SJCRH30 (cell line): ENCODE data around the gene ELF2. TPM values are rescaled to one million over a fixed set of nuclear protein-coding genes. Genes with fewer than 3 reads are reported as not detected.
"Not testable (repeated sequence)": the region's sequence is repeated elsewhere in the genome, so short reads cannot be mapped to it uniquely, and the experiment has no call there.

Source experiments
- DNase-seq, 2 experiments: peaks; one replicate each; pipeline ENCODE4 v3.0.0-alpha.2; 2015 to 2020
- H3K27ac ChIP-seq: fragments of 250-450 bp; sonication (Bioruptor Pico); 2 replicates; pipeline ENCODE4 v1.5.1; 2020; ENCODE audit warnings: mild to moderate bottlenecking, moderate library complexity
- H3K27me3 ChIP-seq: fragments of 250-450 bp; sonication (Bioruptor Pico); 2 replicates; pipeline ENCODE4 v1.5.1; 2020; ENCODE audit warnings: mild to moderate bottlenecking, moderate library complexity
- H3K36me3 ChIP-seq: fragments of 250-450 bp; sonication (Bioruptor Pico); 2 replicates; pipeline ENCODE4 v1.5.1; 2020; ENCODE audit warnings: mild to moderate bottlenecking, moderate library complexity
- H3K4me1 ChIP-seq: fragments of 250-450 bp; sonication (Bioruptor Pico); 2 replicates; pipeline ENCODE4 v1.5.1; 2020; ENCODE audit warnings: mild to moderate bottlenecking, moderate library complexity
- H3K4me3 ChIP-seq: fragments of 250-450 bp; sonication (Bioruptor Pico); 2 replicates; pipeline ENCODE4 v1.5.1; 2020; ENCODE audit warnings: mild to moderate bottlenecking, moderate library complexity
- H3K9me3 ChIP-seq: fragments of 250-450 bp; sonication (Bioruptor Pico); replicated peaks from 2 replicates; pipeline ENCODE4 v1.5.1; 2020; ENCODE audit warnings: mild to moderate bottlenecking, moderate library complexity
- total RNA-seq: library from RNA; depleted of rRNA; stranded (reverse); fragments of >200 nt; shearing (Covaris generic); gene quantifications from 2 replicates; pipeline ENCODE4 v1.2.3, GENCODE V29; 2014; rRNA removed

Gene ELF2
- total RNA-seq, 1 experiment from 2014 or later: 55.9 TPM

DNA sequence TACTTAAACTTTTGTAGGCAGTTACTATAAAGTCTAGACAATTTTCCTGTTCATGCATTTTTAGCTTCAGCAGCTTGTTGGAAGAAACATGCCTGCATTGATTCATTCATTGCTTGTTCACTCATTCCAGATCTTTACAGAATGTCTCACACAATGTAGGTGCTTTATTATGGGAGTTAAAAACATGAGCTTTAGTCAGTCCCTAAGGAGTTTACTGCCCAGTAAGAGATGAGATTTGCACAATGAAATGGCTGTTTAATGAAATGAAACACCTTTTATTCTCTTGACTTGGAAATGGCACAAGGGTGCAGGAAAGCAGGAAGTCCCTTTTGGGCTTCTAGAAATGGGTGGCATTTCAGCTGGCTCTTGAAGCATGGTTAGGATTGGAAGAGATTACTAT is 158.5 kb downstream of the ELF2 start:
- Histone ChIP-seq H3K4me3 (no peak overlapping the region), H3K4me1 (peaks cover 18% of the 10 kb centered on the region), H3K36me3 (peaks cover 4% of the 10 kb centered on the region; the same call in 1 of the 2 replicates), H3K27ac (no peak overlapping the region), H3K27me3 (no peaks in the 10 kb centered on the region), H3K9me3 (no peaks in the 10 kb centered on the region)
- DNase-seq: no peak

DNA sequence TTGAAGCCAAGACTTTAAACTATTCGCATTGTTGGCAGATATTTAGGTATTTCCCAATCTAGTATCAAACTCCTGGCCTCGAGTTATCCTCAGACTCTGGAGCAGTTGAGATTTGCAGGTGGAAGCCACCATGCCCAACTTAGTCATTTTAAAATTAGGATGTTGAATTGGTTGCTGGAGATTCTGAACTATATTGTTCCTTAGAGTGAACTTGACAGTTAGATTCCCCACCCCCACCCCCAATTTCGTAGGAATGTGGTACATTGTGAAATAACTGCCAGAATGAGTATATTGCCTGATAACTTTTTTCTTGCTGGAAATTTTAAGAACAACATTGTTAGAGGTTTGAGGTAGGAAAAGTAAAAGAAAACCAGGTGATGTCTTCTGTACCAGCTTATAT is 159.2 kb downstream of the ELF2 start:
- no peak overlapping the region for H3K4me3 ChIP-seq
- no peak overlapping the region for H3K27ac ChIP-seq

DNA sequence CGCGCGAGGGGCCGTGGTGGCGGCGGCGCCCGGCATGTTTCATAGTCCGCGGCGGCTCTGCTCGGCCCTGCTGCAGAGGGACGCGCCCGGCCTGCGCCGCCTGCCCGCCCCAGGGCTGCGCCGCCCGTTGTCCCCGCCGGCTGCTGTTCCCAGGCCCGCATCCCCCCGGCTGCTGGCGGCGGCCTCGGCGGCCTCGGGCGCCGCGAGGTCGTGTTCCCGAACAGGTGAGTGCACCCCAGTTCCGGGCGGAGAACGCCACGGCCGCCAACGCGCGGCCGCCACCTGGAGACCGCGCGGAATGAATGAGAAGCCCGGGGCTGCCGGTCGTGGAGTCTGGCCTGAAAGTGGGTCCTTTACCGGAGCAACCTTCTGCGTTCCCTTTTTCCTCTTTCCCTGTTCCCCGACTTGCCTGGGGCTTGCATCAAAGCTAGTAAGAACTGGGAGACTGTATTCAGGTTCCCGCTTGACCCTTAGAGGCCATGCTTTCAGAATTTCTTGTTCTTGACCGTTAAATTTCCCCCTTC is 161.0 kb downstream of the ELF2 start:
- Histone ChIP-seq H3K4me3 (peak overlapping the region; percentile 77), H3K36me3 (peaks cover 4% of the 10 kb centered on the region; the same call in 1 of the 2 replicates), H3K27ac (peak overlapping the region; percentile 100), H3K9me3 (no peaks in the 10 kb centered on the region), H3K27me3 (no peaks in the 10 kb centered on the region), H3K4me1 (peaks cover 18% of the 10 kb centered on the region)
- DNase-seq: peak; percentile 31 to 58

More for the DNA sequence above, 159.2 kb downstream of the ELF2 start:
- Histone ChIP-seq H3K36me3 (peaks cover 4% of the 10 kb centered on the region; the same call in 1 of the 2 replicates), H3K4me1 (peaks cover 18% of the 10 kb centered on the region), H3K9me3 (no peaks in the 10 kb centered on the region), H3K27me3 (no peaks in the 10 kb centered on the region)
- DNase-seq: no peak

DNA sequence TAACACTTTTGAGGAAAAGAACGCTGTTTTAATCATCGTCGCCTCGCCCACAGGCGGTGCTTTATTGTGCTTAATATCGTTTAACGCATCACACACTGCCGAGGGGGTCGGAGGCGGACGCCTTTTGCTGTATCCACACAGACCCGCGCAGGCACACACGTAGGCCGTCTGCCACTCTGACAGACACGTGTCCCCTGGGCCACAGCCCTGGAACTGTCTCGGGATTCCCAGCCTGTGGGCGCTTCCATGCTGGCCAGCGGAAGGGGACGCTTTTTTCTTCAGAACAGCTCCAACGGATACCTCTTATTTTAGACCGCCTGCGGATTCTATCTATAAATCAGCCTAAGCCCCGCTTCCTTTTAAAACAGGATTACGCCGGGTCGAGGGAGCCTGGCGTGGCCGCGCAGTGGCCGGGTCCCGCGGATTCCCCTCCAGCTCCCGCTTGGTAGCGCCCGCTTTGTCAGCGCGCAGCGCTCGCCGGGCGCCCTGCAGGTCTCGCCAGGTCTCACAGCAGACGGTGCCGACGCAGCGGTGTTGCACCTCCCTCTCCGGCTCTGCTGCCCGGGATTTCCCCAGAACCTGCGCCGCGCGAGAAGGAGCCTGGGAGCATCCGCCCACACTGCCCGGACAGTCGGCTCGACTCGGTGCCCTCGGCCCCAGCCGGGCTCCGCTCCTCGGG is 161.6 kb downstream of the ELF2 start, which contains the start of gene NOCT:
NOCT (plus strand) TSS at position 513 of the 679 bp plus-strand sequence. CDS start 201 bp downstream, outside the sequence.
- peaks cover 18% of the 10 kb centered on the region for H3K4me1 ChIP-seq
- peak within 1 kb of the TSS; percentile 77 for H3K4me3 ChIP-seq
- H3K27ac ChIP-seq: peak within 1 kb of the TSS; percentile 100
- H3K36me3 ChIP-seq: peaks cover 4% of the 10 kb centered on the region; the same call in 1 of the 2 replicates
- DNase-seq: peak; percentile 86 to 88
- H3K27me3 ChIP-seq: no peaks in the 10 kb centered on the region
- H3K9me3 ChIP-seq: no peaks in the 10 kb centered on the region

DNA sequence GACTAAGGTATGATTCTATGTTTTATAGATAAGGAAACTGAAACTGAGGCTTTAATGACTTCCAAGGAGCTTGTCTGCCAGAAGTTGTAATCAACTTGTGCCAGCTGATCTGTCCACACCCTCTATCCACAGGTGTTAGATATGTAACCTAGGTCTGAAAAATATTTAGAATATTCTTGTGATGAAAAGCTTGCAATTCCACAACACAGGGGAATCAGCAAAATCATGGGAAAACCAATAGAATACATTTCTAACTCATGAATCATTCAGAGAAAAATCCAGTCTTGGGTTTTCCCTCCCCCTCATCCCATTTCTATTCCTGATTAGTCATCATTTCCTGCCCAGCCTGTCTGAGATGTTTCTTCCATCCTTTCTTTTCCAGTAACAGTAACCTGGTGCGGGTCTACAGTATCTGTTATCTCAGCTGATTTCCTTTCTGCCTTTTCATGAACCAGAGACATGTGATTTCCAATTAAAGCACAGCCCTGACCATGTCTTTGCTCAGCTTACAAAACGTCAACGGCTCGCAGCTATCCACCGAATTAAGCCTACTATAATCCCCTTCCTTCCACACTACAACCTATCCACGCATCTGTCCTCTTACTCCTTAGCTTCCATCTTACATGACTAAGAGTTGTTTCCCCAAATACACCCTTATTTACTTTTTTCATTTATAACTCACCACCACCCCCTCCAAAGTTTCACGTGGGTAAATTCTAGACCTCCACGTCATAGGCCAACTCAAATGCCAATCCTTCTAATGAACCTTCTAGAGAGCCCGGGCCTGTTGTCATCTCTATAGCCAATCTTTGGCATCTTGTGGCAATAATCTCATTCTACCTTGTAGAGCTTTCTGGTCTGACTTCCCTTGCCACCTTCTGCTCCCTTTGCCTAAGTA is 162.4 kb downstream of the ELF2 start:
- peaks cover 15% of the 10 kb centered on the region for H3K4me1 ChIP-seq
- H3K27me3 ChIP-seq: no peaks in the 10 kb centered on the region
- H3K27ac ChIP-seq: peak overlapping the region; percentile 100
- no peaks in the 10 kb centered on the region for H3K9me3 ChIP-seq
- H3K4me3 ChIP-seq: peak overlapping the region; percentile 77
- H3K36me3 ChIP-seq: no peaks in the 10 kb centered on the region
- peak; percentile 30 to 54 for DNase-seq

DNA sequence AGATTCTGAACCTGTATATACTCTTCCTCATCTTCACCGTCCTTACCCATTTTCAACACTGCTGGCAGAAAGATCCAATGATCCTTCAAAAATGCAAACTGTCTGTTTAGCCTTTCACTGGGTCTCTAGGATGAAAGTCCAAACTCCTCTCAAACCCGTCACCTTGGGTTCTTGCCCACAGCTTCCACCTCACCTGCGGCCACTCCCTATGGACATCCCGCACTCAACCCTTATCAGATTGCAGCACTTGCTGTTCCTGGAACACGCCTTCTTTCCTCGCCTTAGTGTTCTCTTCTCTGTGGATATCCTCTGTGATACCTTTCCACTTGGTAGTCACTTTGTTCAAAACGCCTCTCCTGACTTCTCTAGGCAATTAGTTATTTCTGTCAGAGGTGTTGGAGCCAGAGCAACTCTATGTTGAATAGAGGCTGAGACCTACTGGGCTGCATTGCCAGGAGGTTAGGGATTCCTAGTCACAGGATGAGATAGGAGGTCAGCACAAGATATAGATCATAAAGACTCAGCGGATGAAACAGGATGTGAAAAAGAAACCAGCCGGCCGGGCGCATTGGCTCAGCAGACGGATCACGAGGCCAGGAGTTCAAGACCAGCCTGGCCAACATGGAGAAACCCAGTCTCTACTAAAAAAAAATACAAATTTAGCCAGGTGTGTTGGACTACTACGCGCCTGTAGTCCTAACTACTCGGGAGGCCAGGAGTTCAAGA is 165.6 kb downstream of the ELF2 start:
- Histone ChIP-seq H3K27me3 (no peaks in the 10 kb centered on the region), H3K9me3 (no peaks in the 10 kb centered on the region), H3K4me3 (no peak overlapping the region), H3K36me3 (no peaks in the 10 kb centered on the region), H3K27ac (no peak overlapping the region), H3K4me1 (peaks cover 9% of the 10 kb centered on the region)
- no peak for DNase-seq

DNA sequence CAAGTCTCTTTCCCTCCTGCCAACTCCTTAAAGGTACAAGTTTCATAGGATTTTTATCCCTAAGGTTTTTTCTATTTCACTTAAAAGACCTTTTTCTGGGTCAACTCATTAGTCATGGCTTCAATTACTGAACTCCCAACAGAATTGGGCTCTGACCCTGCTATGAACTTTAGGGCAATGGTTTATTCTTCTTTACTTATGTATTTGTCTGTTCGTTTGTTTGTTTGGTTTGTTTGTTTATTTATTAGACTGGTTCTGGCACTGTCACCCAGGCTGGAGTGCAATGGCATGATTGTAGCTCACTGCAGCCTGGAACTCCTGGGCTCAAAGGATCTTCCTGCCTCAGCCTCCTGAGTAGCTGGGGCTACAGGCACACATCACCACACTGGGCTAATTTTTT is 167.3 kb downstream of the ELF2 start:
- DNase-seq: no peak
- H3K9me3 ChIP-seq: no peaks in the 10 kb centered on the region
- no peaks in the 10 kb centered on the region for H3K27me3 ChIP-seq
- H3K4me1 ChIP-seq: peaks cover 9% of the 10 kb centered on the region
- no peak overlapping the region for H3K4me3 ChIP-seq
- H3K27ac ChIP-seq: no peak overlapping the region
- no peaks in the 10 kb centered on the region for H3K36me3 ChIP-seq

DNA sequence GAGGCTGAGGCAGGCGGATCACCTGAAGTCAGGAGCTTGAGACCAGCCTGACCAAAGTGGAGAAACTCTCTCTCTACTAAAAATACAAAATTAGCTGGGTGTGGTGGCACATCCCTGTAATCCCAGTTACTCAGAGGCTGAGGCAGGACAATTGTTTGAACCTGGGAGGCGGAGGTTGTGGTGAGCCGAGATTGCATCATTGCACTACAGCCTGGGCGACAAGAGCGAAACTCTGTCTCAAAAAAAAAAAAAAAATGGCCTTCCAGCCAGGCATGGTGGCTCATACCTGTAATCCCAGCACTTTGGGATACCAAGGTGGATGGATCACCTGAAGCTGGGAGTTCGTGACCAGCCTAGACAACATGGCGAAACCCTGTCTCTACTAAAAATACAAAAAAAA is 168.7 kb downstream of the ELF2 start:
- H3K4me3 ChIP-seq, H3K36me3 ChIP-seq, H3K4me1 ChIP-seq, H3K27me3 ChIP-seq, DNase-seq, H3K9me3 ChIP-seq, H3K27ac ChIP-seq: not testable (repeated sequence)

DNA sequence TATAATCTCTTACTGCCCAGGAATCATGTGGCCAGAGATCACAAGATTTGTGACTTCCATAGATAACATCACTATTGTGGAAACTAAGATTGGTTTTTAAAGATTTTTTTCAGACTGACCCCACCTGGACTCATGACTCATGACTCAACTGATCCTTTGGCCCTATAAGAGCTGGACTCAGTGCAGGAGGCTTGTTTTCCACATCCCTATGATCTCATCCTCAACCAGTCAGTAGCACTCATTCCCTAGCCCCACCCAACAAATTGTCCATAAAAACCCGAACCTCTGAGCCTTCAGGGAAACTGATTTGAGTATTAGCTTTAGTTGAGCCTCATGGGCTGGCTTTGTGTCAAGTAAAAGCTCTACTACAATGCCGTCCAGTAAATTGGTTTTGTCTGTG is 169.4 kb downstream of the ELF2 start:
- Histone ChIP-seq H3K36me3 (no peaks in the 10 kb centered on the region), H3K9me3 (no peaks in the 10 kb centered on the region), H3K27ac (no peak overlapping the region), H3K4me3 (no peak overlapping the region), H3K4me1 (no peaks in the 10 kb centered on the region), H3K27me3 (no peaks in the 10 kb centered on the region)
- no peak for DNase-seq

Other genes with a start within 250 kb of the ELF2 start
- 12.8 and 13.8 TPM in 2 replicates for gene NOCT, start 161.4 kb downstream of the ELF2 start, total RNA-seq
- 22.3 and 27.2 TPM in 2 replicates for gene MGARP, start 103.0 kb upstream of the ELF2 start, total RNA-seq
- 80.3 and 82.0 TPM in 2 replicates for gene NAA15, start 124.3 kb upstream of the ELF2 start, total RNA-seq
- gene NDUFC1, start 125.3 kb upstream of the ELF2 start, total RNA-seq: 40.0 and 44.1 TPM in 2 replicates